ENCODE measurements around the gene AKAIN1.

Gene AKAIN1

GRCh38 chr18:5180254-5180653, 16.8 kb downstream of the AKAIN1 start:
- H3K4me3 ChIP-seq (ENCODE audit: low read length) = no peak overlapping the region
- TF ChIP-seq CTCF (conservative IDR thresholded peaks at IDR 0.05; ENCODE audit: low read length) = no peak
- DNase-seq (ENCODE audit: low read depth) = no peak

DNA sequence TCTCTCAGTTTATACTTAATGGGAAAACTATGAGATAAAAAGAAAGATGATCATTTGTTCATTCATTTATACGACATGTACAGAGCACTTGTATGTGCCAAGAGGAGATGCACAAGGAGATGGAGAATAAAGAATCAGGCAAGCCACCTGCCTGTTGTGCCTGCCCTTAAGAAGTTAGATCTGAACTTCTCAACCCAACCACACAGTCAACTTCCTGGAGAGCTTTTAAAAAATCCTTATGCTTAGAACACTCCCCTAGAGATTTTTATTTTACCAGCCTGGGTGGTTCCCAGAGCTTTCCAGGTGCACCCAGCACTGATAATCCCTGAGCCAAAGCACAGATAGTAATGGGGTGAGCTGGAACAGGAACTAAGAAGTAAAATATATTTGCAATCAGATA, 18.5 kb downstream of the AKAIN1 start:
- no peak for TF ChIP-seq CTCF (conservative IDR thresholded peaks at IDR 0.05; ENCODE audit: low read length)
- H3K4me3 ChIP-seq (ENCODE audit: low read length) = no peak overlapping the region
- DNase-seq (ENCODE audit: low read depth) = no peak

DNA sequence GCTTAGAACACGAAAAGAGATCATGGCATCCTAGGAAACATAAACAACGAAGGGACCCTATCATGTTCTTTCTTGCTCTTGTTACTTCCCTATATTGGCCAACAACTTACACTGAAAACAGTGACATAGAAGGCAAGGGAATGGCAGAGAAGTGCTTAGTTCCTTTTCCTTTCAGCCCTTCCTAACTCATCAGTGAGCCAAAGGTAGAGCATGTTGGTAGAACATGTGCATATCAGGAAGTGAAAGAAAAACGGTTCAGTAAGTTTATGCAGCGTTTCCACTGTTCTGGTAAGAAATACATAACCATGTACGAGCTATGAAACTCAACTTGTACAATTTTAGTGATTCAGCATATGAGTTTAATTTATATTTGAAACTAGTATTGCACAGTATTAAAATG, 21.7 kb downstream of the AKAIN1 start:
- no peak for DNase-seq (ENCODE audit: low read depth)
- no peak for TF ChIP-seq CTCF (conservative IDR thresholded peaks at IDR 0.05; ENCODE audit: low read length)
- no peak overlapping the region for H3K4me3 ChIP-seq (ENCODE audit: low read length)

DNA sequence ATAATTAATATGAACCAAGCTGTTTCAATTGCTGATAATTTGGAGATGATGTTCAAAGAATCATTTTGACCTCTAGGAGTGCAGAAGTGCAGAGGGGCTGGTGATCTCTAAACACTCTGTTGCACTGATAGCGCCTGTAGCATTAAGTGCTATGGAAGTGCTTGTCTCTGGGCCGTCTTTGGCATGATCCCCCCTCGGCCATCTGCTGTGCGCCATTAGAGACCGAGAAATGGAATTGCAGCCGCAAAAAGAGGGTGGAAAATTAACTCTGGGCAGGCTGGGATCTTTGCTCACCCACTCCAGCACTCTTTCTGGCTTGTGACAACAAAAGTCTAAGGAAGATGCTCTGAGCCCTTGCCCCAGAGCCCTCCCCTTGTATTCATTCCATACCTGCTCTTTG, 23.4 kb downstream of the AKAIN1 start:
- no peak for DNase-seq (ENCODE audit: low read depth)
- no peak overlapping the region for H3K4me3 ChIP-seq (ENCODE audit: low read length)
- TF ChIP-seq CTCF (conservative IDR thresholded peaks at IDR 0.05; ENCODE audit: low read length) = no peak

DNA sequence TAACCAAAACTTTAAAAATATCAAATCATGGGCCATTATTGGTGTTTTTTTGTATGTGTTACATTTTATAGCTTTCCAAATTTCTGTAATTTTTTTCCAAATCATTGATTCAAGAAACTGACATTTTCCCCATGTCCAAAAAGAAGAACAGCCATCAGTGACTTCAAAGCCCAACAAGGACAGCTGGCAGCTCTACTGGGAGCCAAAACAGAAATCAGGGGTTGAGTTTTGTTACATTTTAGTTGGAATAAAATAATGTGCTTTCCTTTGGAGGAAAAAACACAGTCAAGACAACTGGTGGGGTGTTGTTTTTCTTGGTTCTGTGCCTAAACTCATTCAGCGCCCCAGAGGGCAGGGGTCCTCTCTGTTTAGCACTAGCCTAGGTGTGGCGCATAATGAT, 23.8 kb downstream of the AKAIN1 start:
- H3K4me3 ChIP-seq (ENCODE audit: low read length) = no peak overlapping the region
- no peak for TF ChIP-seq CTCF (conservative IDR thresholded peaks at IDR 0.05; ENCODE audit: low read length)
- no peak for DNase-seq (ENCODE audit: low read depth)

DNA sequence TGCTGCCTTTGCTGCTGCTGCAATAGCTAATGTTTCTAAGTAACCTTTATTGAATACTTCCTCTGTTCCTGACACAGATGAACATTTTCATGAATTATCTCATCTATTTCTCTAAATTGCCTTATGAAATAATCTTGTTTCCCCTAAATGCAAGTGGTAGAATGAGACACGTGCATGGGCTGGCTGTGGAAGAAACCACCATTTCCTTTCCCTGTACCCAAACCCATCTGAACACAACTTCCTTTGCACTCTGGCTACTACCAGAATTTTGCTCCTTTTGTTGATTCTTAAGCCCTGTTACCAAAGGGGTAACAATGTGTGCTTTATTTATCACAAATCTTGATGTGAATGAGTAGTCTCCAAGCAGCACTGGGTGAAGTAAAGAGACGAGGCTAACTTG, 29.2 kb downstream of the AKAIN1 start:
- no peak overlapping the region for H3K4me3 ChIP-seq (ENCODE audit: low read length)
- TF ChIP-seq CTCF (conservative IDR thresholded peaks at IDR 0.05; ENCODE audit: low read length) = no peak
- DNase-seq (ENCODE audit: low read depth) = no peak

DNA sequence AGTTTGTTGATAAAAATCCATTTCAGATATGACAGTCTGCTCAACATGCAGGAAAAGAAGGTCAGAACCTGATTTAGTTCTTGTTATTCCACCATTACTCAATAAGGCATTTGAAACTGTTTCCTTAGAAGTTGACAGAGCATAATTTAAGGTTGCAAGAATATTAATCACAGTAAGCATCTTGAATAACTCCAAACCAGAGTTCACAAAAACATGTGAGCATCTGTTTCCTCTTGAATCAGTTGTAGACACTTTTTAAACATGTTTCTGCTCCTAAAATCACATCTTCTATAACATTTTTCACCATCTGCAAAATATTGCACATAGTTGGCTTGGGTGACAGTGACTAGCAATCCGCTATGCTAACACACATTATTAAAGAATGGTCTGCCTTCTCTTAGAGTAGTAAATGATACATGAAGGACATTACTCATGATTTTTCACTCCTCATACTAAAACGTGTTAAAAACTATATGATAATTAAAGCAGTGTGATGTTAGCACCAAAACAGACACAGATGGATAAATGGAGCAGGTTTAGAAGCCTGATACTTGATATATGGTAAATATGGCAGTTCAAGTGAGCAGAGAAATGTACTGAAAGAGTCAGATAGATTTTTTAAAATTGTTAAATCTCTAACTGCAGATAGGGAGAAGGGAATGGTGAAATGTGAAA, 30.3 kb downstream of the AKAIN1 start:
- no peak for TF ChIP-seq CTCF (conservative IDR thresholded peaks at IDR 0.05; ENCODE audit: low read length)
- no peak for DNase-seq (ENCODE audit: low read depth)
- H3K4me3 ChIP-seq (ENCODE audit: low read length) = no peak overlapping the region
